ENCODE measurements around the gene LOXL3. TPM values are rescaled to one million over a fixed set of nuclear protein-coding genes. Genes with fewer than 3 reads are reported as not detected.

Gene LOXL3
- total and polyA plus RNA-seq, 9 donors = 2.3 to 8.5 (median 4.4) TPM

DNA sequence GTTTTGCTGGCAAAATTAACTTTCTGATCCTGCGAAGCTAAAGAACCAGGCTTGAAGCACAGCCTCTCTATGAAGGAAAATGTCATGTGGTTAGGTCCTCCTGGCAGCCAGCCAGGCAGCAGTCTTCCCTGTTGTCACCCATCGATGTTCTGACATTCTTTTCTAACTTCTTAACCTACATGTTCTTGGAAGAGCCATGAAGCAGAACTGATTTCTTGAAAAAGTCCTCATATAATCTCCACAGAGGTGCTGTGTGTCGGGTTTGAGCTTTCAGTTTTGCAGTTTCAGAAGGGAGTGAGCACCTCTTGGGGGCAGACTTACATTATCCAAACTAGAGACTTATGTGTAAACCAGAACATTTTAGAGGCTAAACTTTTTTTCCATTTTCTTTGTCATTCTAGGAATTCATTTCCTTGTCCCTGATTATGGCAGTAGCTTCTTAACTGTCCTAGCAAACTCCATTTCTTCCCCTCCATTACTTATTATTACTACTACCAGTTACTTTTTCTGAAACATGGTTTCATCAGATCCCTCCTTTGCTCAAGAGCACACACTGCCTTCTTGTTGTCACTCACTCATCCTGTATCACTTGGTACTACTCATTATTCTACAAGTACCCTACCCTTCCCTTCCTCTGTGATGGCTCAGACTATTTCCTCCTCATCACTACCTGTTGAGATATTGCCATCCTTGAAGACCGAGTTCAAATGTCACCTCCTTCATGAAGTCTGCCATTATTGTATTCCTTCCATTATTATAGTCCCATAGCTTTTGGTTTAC lies 31.9 kb upstream of the LOXL3 start:
- TF ChIP-seq, protein P1, sequence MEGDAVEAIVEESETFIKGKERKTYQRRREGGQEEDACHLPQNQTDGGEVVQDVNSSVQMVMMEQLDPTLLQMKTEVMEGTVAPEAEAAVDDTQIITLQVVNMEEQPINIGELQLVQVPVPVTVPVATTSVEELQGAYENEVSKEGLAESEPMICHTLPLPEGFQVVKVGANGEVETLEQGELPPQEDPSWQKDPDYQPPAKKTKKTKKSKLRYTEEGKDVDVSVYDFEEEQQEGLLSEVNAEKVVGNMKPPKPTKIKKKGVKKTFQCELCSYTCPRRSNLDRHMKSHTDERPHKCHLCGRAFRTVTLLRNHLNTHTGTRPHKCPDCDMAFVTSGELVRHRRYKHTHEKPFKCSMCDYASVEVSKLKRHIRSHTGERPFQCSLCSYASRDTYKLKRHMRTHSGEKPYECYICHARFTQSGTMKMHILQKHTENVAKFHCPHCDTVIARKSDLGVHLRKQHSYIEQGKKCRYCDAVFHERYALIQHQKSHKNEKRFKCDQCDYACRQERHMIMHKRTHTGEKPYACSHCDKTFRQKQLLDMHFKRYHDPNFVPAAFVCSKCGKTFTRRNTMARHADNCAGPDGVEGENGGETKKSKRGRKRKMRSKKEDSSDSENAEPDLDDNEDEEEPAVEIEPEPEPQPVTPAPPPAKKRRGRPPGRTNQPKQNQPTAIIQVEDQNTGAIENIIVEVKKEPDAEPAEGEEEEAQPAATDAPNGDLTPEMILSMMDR (IDR thresholded peaks at IDR 0.05) = no peak
- Histone ChIP-seq H3K27ac (no peak overlapping the region), H3K36me3 (no peaks in the 10 kb centered on the region), H3K27me3 (no peaks in the 10 kb centered on the region), H3K4me3 (no peak overlapping the region), H3K9me3 (no peaks in the 10 kb centered on the region), H3K4me1 (ENCODE audit: insufficient read depth) (no peaks in the 10 kb centered on the region)
- DNase-seq = no peak
- WGBS, 3 donors = 42 to 52% (median 50%) methylated on average over 4 of the region's 4 CpGs
- intact Hi-C loops (cut with DNase I) = loop anchor here (5.0 to 10.0 kb wide), 3 partner anchors 81 to 103 kb away; partner anchors contain the start of genes CCDC142 (in 2 of the 4), TTC31 (in 2 of the 4) and PCGF1 (in 1 of the 4)

- no peak overlapping the region for H3K4me3 ChIP-seq
- H3K9me3 ChIP-seq = no peaks in the 10 kb centered on the region
- no peaks in the 10 kb centered on the region for H3K27me3 ChIP-seq
- H3K4me1 ChIP-seq (ENCODE audit: insufficient read depth) = no peaks in the 10 kb centered on the region
- TF ChIP-seq POLR2A (IDR thresholded peaks at IDR 0.05) (no peak), EP300 (IDR thresholded peaks at IDR 0.05) (no peak)
- TF ChIP-seq, protein P1 (IDR thresholded peaks at IDR 0.05) = no peak
- H3K27ac ChIP-seq = no peak overlapping the region
- 56 to 66% (median 60%) methylated on average over 2 of the region's 2 CpGs for WGBS, 3 donors
- intact Hi-C loops (cut with DNase I) = loop anchor here in 1 of 4 donors (10.0 kb wide), 1 partner anchor 79 kb away; the partner anchor contains the start of gene PCGF1
- H3K36me3 ChIP-seq = no peaks in the 10 kb centered on the region
- no peak for DNase-seq
Observed at GRCh38 chr2:74584088-74584645, 30.4 kb upstream of the LOXL3 start.

- H3K9me3 ChIP-seq = no peaks in the 10 kb centered on the region
- intact Hi-C loops (cut with DNase I) = loop anchor here in 1 of 4 donors (10.0 kb wide), 1 partner anchor 79 kb away; the partner anchor contains the start of gene PCGF1
- TF ChIP-seq EP300 (IDR thresholded peaks at IDR 0.05) (no peak), POLR2A (IDR thresholded peaks at IDR 0.05) (no peak)
- TF ChIP-seq, protein P1 (IDR thresholded peaks at IDR 0.05) = no peak
- H3K36me3 ChIP-seq = no peaks in the 10 kb centered on the region
- H3K4me1 ChIP-seq (ENCODE audit: insufficient read depth) = no peaks in the 10 kb centered on the region
- no peak for DNase-seq
- H3K27me3 ChIP-seq = no peaks in the 10 kb centered on the region
- no peak overlapping the region for H3K27ac ChIP-seq
- H3K4me3 ChIP-seq = no peak overlapping the region
Observed at GRCh38 chr2:74583504-74583903, 29.8 kb upstream of the LOXL3 start.

GRCh38 chr2:74582184-74582583 lies 28.4 kb upstream of the LOXL3 start:
- Histone ChIP-seq H3K4me3 (no peak overlapping the region), H3K9me3 (no peaks in the 10 kb centered on the region), H3K36me3 (no peaks in the 10 kb centered on the region), H3K4me1 (ENCODE audit: insufficient read depth) (no peaks in the 10 kb centered on the region), H3K27me3 (no peaks in the 10 kb centered on the region), H3K27ac (no peak overlapping the region)
- 70 to 82% (median 75%) methylated on average over 2 of the region's 2 CpGs for WGBS, 3 donors
- intact Hi-C loops (cut with DNase I) = loop anchor here in 1 of 4 donors (10.0 kb wide), 1 partner anchor 77 kb away; the partner anchor contains the start of gene PCGF1
- TF ChIP-seq, protein P1 (IDR thresholded peaks at IDR 0.05) = no peak
- TF ChIP-seq EP300 (IDR thresholded peaks at IDR 0.05) (no peak), POLR2A (IDR thresholded peaks at IDR 0.05) (no peak)
- DNase-seq = no peak
